Endothelial cell of umbilical vein (primary cell): ENCODE results near the gene DCUN1D2. TPM values are rescaled to one million over a fixed set of nuclear protein-coding genes. Genes with fewer than 3 reads are reported as not detected.

Experiments
- BruUV-seq: library from RNA; stranded (reverse); fragments of 400-500 nt; replicated peaks from 2 replicates; lab custom pipeline; 2021; lab: Mats Ljungman, UMichigan
- CTCF ChIA-PET: fragments of 300-600, 350-600 bp; sonication (Branson Sonifier 250); formaldehyde crosslinking; loops from one replicate; lab custom pipeline; 2021; ENCODE audit warnings: antibody characterized with exemption, inconsistent platforms; lab: Charles Lee
- POLR2A ChIA-PET: fragments of 300-600, 350-600 bp; sonication (Branson Sonifier 250); formaldehyde crosslinking; loops from one replicate; lab custom pipeline; 2021; ENCODE audit warnings: antibody characterized with exemption, inconsistent platforms; lab: Charles Lee
- DNase-seq: peaks from one replicate; pipeline ENCODE4 v3.0.0-alpha.2; 2011; ENCODE audit warnings: low read depth, low spot score
- FAIRE-seq: peaks from 2 replicates; lab custom pipeline; 2011; peaks lifted over from hg19 to GRCh38; lab: Jason Lieb, UNC
- H2AFZ ChIP-seq: 2 replicates; pipeline ENCODE4 v1.6.0; 2012; ENCODE audit warnings: low read depth, low read length, control low read depth, inconsistent platforms
- H3K27ac ChIP-seq: 2 replicates; pipeline ENCODE4 v1.5.1; 2011; ENCODE audit warnings: low read depth, mild to moderate bottlenecking, control low read depth, low read length, moderate library complexity; ENCODE audit not compliant: insufficient read depth
- H3K27me3 ChIP-seq, 2 experiments: 2 replicates each; pipeline versions ENCODE4 v1.6.0 to v1.6.1; 2011; ENCODE audit warnings: low read length in 2 of 2, mixed read lengths in 1 of 2; ENCODE audit not compliant: control insufficient read depth in 2 of 2, insufficient read depth in 2 of 2
- H3K36me3 ChIP-seq, 2 experiments: 2 replicates in 1 of 2; 3 replicates in 1 of 2; pipeline ENCODE4 v1.5.1; 2011; ENCODE audit warnings: low read length in 2 of 2, mild to moderate bottlenecking in 1 of 2, moderate library complexity in 1 of 2; ENCODE audit not compliant: control insufficient read depth in 2 of 2, insufficient read depth in 2 of 2; ENCODE audit errors: extremely low read depth in 1 of 2
- H3K4me1 ChIP-seq: 3 replicates; pipeline ENCODE4 v1.5.1; 2011; ENCODE audit warnings: mild to moderate bottlenecking, low read length; ENCODE audit not compliant: control insufficient read depth, insufficient read depth; ENCODE audit errors: extremely low read depth
- H3K4me2 ChIP-seq: 2 replicates; pipeline ENCODE4 v1.6.1; 2011; ENCODE audit warnings: low read length, control low read depth, mixed read lengths; ENCODE audit not compliant: insufficient read depth
- H3K4me3 ChIP-seq, 3 experiments: fragments of 200-600 bp in 1 of 3; sonication (generic), shearing (Covaris generic) in 1 of 3; replicated peaks in 1 of 3; 2 replicates each; pipeline ENCODE4 v1.5.1; 2011 to 2016; ENCODE audit warnings: control low read depth in 3 of 3, low read length in 3 of 3, mild to moderate bottlenecking in 2 of 3, inconsistent platforms in 1 of 3, low read depth in 1 of 3, moderate library complexity in 1 of 3; ENCODE audit not compliant: insufficient read depth in 1 of 3
- H3K79me2 ChIP-seq: 2 replicates; pipeline ENCODE4 v1.6.0; 2012; ENCODE audit warnings: low read length, inconsistent platforms; ENCODE audit not compliant: control insufficient read depth, insufficient read depth
- H3K9ac ChIP-seq: replicated peaks from 2 replicates; pipeline ENCODE3; 2011; ENCODE audit warnings: low read length, control low read depth; ENCODE audit not compliant: insufficient read depth; ENCODE audit errors: extremely low read depth
- H3K9me1 ChIP-seq: replicated peaks from 3 replicates; pipeline ENCODE4 v1.6.0; 2011; ENCODE audit warnings: mild to moderate bottlenecking, low read length; ENCODE audit not compliant: control insufficient read depth, insufficient read depth; ENCODE audit errors: extremely low read depth
- H3K9me3 ChIP-seq: replicated peaks from 2 replicates; pipeline ENCODE4 v1.5.1; 2012; ENCODE audit warnings: low read length, inconsistent platforms; ENCODE audit not compliant: control insufficient read depth, insufficient read depth
- H4K20me1 ChIP-seq: replicated peaks from 2 replicates; pipeline ENCODE3; 2011; ENCODE audit warnings: mild to moderate bottlenecking, low read length; ENCODE audit not compliant: control insufficient read depth, insufficient read depth; ENCODE audit errors: extremely low read depth
- CTCF ChIP-seq, 2 donors: IDR thresholded peaks; 1 replicate in 1 of 2; 2 replicates in 1 of 2; pipeline ENCODE4 v1.5.1; 2011; ENCODE audit warnings: low read length in 2 of 2, mild to moderate bottlenecking in 2 of 2, moderate library complexity in 2 of 2, control low read depth in 1 of 2, inconsistent platforms in 1 of 2, low read depth in 1 of 2; ENCODE audit not compliant: insufficient read depth in 1 of 2; ENCODE audit errors: extremely low read depth in 1 of 2
- EZH2 ChIP-seq: IDR thresholded peaks from 2 replicates; pipeline ENCODE4 v1.6.1; 2012; ENCODE audit warnings: borderline replicate concordance, low read depth, mild to moderate bottlenecking, moderate library complexity, low read length, inconsistent platforms; ENCODE audit not compliant: severe bottlenecking
- FOS ChIP-seq: IDR thresholded peaks from 2 replicates; pipeline ENCODE4 v1.6.1; 2011; ENCODE audit warnings: mild to moderate bottlenecking, low read length, moderate library complexity, borderline replicate concordance; ENCODE audit not compliant: insufficient read depth
- GATA2 ChIP-seq: IDR thresholded peaks from 2 replicates; pipeline ENCODE4 v1.7.0; 2011; ENCODE audit warnings: low read depth, mild to moderate bottlenecking, moderate library complexity, mixed read lengths, low read length; ENCODE audit not compliant: insufficient read length, insufficient read depth
- JUN ChIP-seq: IDR thresholded peaks from 2 replicates; pipeline ENCODE4 v1.6.1; 2011; ENCODE audit warnings: borderline replicate concordance, low read depth; ENCODE audit not compliant: insufficient read length, insufficient read depth
- MAX ChIP-seq: IDR thresholded peaks from 2 replicates; pipeline ENCODE4 v1.6.1; 2011; ENCODE audit not compliant: insufficient read depth, insufficient read length
- MYC ChIP-seq: IDR thresholded peaks from one replicate; pipeline ENCODE4 v1.6.1; 2011; ENCODE audit warnings: mild to moderate bottlenecking, low read depth, low read length
- POLR2A ChIP-seq: IDR thresholded peaks from 2 replicates; pipeline ENCODE4 v1.6.1; 2012; ENCODE audit warnings: low read depth, mild to moderate bottlenecking, control low read depth, low read length
- POLR2AphosphoS5 ChIP-seq: IDR thresholded peaks from 2 replicates; pipeline ENCODE4 v1.6.1; 2012; ENCODE audit warnings: low read depth, mild to moderate bottlenecking, control low read depth, low read length, moderate library complexity; ENCODE audit not compliant: insufficient read depth
- dilution Hi-C: fragments of 300-500 bp; cut with MboI; formaldehyde crosslinking; loops from one replicate; pipeline ENCODE4 v1.15.0; 2019; ENCODE audit warnings: low sequenced_read_pairs; ENCODE audit not compliant: extremely low pct_ligation_motif_present
- intact Hi-C: fragments of 100-400 bp; cut with micrococcal nuclease; formaldehyde crosslinking; loops from one replicate; pipeline ENCODE4 v1.10.0; 2022
- polyA plus RNA-seq, 4 experiments: library from polyadenylated mRNA; depleted of rRNA in 3 of 4; stranded (reverse) in 3 of 4; unstranded in 1 of 4; fragments of >200 nt; gene quantifications; 2 replicates each; pipeline versions ENCODE4 v1.2.1 to v1.2.3, GENCODE V29; 2011 to 2012; ENCODE audit warnings: missing spikeins in 1 of 4
- total RNA-seq: library from RNA; stranded (reverse); gene quantifications from 2 replicates; pipeline ENCODE4 v1.2.3, GENCODE V29; 2021

The DCUN1D2 gene
- total and polyA plus RNA-seq, 2 donors (not counting 3 experiments of a cell fraction or from before 2014, with no cell fraction given) = 10.5 to 24.9 TPM

GRCh38 chr13:113470073-113470472 is 20.4 kb downstream of the DCUN1D2 start:
- H3K4me3 ChIP-seq = no peak overlapping the region
- H3K9ac ChIP-seq = no peak overlapping the region
- H3K79me2 ChIP-seq = no peaks in the 10 kb centered on the region
- dilution Hi-C loops = no loop called here
- POLR2A ChIA-PET = no interaction called here
- no peak overlapping the region for H3K27ac ChIP-seq
- BruUV-seq = no TSS peak
- H3K4me1 ChIP-seq = peaks cover 5% of the 10 kb centered on the region
- H3K9me1 ChIP-seq = no peaks in the 10 kb centered on the region
- no peaks in the 10 kb centered on the region for H3K27me3 ChIP-seq
- no peak overlapping the region for H3K4me2 ChIP-seq
- H2AFZ ChIP-seq = no peak overlapping the region
- peaks cover 2% of the 10 kb centered on the region in 2 experiments for H3K36me3 ChIP-seq
- intact Hi-C loops = no loop called here
- FAIRE-seq (no peak), DNase-seq (no peak)
- no peaks in the 10 kb centered on the region for H3K9me3 ChIP-seq
- CTCF ChIA-PET = no interaction called here
- TF ChIP-seq JUN (no peak), FOS (no peak), POLR2A (no peak), EZH2 (no peak), GATA2 (no peak), POLR2AphosphoS5 (no peak)
- no peaks in the 10 kb centered on the region for H4K20me1 ChIP-seq

GRCh38 chr13:113469582-113469981 is 20.9 kb downstream of the DCUN1D2 start:
- Histone ChIP-seq H3K27me3 (no peaks in the 10 kb centered on the region), H4K20me1 (no peaks in the 10 kb centered on the region), H3K79me2 (no peaks in the 10 kb centered on the region), H3K9me3 (no peaks in the 10 kb centered on the region), H3K9ac (no peak overlapping the region), H3K4me3 (no peak overlapping the region), H3K4me2 (no peak overlapping the region), H3K27ac (no peak overlapping the region), H3K4me1 (peaks cover 5% of the 10 kb centered on the region), H3K9me1 (no peaks in the 10 kb centered on the region), H2AFZ (no peak overlapping the region), H3K36me3 (peaks cover 2% of the 10 kb centered on the region in 2 experiments)
- ChIA-PET CTCF (no interaction called here), POLR2A (no interaction called here)
- FAIRE-seq = no peak
- BruUV-seq = no TSS peak
- no peak for TF ChIP-seq CTCF (IDR thresholded peaks at IDR 0.05; ENCODE audit: extremely low read depth in 1 of 2, insufficient read depth in 1 of 2, low read depth in 1 of 2, low read length in 2 of 2)
- no peak for TF ChIP-seq FOS
- no peak for TF ChIP-seq GATA2
- no peak for TF ChIP-seq POLR2A
- no peak for TF ChIP-seq POLR2AphosphoS5
- no peak for TF ChIP-seq EZH2
- no peak for TF ChIP-seq MAX
- TF ChIP-seq JUN = no peak
- TF ChIP-seq MYC = no peak
- intact Hi-C loops (no loop called here), dilution Hi-C loops (no loop called here)
- DNase-seq = no peak
